ENCODE results near the gene ZNF575.
"Not testable (repeated sequence)": the region's sequence is repeated elsewhere in the genome, so short reads cannot be mapped to it uniquely, and the experiment has no call there.

ZNF575 gene

DNA sequence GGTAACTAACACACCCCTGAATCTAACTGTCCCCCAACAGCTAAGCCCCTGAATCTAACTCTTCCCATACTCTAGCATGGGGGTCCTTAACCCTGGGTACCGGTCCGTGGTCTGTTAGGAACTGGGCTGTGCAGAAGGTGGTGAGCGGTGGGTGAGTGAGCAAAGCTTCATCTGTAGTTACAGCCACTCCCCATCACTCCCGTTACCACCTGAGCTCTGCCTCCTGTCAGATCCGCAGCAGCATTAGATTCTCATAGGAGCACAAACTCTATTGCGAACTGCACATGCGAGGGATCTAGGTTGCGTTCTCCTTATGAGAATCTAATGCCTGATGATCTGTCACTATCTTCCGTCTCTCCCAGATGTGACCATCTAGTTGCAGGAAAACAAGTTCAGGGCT, 22.3 kb upstream of the ZNF575 start:
- DNase-seq (ENCODE audit: low read depth in 2 of 2), result no peak

DNA sequence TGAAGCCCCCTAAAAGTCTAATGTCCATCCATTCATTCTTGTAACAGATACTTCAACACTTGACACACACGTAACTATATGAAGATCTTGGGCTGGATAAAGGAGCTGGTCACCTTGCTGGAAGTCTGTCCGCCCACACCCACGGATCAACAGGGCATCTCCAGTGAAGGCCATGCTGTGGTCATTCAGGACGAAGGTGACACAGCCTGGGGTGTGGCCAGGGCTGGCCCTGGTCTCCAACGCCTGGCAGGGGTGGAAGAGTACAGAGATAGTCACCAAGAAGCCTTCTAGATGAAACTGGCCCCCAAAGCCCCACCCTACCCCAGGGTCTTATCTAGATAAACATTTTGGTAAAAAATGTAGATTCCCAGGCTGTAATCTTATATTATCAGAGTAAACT, 21.7 kb upstream of the ZNF575 start:
- no peak for DNase-seq (ENCODE audit: low read depth in 2 of 2)

DNA sequence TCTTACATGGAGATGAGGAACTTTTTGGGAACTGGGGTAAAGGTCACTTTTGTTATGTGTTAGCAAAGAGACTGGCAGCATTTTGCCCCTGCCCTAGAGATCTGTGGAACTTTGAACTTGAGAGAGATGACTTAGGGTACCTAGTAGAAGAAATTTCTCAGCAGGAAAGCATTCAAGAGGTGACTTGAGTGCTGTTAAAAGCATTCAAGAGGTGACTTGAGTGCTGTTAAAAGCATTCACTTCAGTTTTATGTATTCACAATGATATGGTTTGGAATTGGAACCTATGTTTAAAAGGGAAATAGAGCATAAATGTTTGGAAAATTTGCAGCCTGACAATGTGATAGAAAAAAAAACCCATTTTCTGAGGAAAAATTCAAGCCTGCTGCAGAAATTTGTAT, 20.6 kb upstream of the ZNF575 start:
- not testable (repeated sequence) for DNase-seq (ENCODE audit: low read depth in 2 of 2)

DNA sequence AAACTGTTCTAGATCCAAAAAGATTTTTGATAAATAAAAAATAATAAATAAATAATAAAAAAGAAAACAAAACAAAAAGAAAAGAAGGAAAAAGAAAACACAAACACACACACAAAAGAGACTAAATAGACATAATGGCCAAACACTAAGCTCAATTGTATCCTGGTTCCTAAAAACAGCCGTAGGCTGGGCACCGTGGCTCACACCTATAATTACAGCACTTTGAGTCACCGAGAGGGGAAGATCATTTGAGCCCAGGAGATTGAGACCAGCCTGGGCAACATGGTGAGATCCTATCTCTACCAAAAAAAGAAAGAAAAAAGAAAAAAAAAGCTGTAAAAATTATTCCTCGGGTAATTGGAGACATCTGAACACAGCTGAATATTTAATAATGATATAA, 14.9 kb upstream of the ZNF575 start:
- no peak for DNase-seq (ENCODE audit: low read depth in 2 of 2)

DNA sequence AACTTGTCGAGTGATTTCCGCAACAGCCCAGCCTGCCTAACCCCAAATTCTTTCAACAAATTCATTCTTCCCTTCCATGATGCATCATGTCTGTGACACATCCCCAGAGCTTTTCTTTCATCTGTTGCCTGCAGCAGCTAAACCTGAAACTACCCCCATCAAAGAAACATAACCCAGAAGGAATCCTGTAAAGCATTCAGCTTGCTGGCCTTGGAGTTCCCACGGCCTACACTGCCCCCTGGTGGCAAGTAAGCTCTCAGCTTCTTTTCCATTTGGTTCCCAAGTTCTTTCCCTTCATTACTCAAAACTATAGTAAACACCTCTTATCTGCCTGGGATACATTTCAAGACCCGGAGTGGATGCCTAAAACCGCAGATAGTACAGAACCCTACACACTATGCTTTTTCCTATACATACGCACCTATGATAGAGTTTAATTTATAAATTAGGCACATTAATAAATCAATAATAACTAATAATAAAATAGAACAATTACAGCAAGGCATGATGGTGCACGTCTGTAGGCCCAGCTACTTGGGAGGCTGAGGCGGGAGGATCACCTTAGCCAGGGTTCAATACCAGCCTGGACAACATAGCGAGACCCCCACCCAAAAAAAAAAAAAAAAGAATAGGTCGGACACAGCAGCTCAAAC, 13.4 kb upstream of the ZNF575 start:
- peak; percentile 57 to 71 for DNase-seq (ENCODE audit: low read depth in 2 of 2)

DNA sequence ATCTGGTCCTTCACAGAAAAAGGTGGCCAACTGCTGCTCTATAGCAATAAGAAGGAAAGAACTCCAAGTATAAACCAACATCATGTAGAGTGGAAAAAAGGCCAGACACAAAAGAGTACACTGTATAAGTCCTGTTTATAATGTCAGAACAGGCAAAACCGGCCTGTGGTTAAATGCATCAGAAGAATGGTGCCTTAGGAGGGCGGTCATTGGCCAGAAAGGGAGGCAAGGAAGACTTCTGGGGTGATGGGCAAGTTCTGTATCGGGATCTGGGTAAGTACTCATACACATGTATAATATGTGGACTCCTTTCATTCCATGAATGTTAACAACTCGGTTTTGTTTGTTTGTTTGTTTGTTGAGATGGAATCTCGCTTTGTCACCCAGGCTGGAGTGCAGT, 10.1 kb upstream of the ZNF575 start:
- DNase-seq (ENCODE audit: low read depth in 2 of 2), result no peak

DNA sequence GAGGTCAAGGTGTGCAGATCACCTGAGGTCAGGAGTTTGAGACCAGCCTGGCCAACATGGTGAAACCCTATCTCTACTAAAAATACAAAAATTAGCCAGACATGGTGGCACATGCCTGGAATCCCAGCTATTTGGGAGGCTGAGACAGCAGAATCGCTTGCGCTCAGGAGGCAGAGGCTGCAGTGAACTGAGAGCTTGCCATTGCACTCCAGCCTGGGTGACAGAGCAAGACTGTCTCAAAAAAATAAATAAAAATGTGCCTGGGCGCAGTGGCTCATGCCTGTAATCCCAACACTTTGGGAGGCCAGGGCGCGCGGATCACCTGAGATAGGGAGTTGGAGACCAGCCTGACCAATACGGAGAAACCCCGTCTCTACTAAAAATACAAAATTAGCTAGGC, 9.3 kb upstream of the ZNF575 start:
- not testable (repeated sequence) for DNase-seq (ENCODE audit: low read depth in 2 of 2)

DNA sequence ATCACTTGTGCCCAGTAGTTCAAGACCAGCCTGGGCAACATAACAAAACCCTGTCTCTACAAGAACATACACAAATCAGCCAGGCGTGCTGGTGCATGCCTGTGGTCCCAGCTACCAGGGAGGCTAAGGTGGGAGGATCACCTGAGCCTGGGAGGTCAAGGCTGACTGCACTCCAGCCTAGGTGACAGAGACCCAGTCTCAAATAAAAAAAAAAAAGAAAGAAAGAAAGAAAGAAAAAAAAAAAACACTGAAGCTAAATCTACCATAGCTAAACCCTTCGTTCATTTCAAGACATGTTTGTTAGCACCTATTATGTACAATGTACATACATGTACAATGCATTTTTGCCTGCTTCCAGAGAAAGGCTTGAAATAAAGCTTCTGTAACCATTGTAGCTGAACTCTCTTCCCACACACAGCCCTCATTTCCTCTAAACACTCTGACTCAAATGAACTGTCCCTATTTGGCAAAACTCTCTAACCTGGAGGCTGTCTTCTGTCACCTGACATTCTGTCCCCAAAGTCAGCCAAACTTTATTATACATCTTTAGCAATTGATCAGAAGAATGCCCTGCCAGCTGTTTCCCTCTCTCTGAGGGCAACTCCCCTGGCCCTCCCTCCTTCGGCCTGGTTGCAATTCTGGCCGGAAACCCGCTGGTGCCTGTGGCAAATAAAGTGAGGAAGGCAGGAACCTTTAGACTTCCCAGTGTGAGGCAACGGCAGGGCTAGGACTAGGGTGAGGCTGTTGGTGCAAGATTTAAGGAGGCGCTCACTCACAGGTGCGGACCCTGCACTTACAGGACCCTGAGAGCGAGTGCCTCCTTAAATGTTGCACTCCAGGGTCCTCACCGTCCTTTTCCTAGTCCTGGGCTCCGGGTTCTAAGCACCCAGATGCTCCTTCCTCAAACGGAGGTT, 7.8 kb upstream of the ZNF575 start:
- no peak for DNase-seq (ENCODE audit: low read depth in 2 of 2)

DNA sequence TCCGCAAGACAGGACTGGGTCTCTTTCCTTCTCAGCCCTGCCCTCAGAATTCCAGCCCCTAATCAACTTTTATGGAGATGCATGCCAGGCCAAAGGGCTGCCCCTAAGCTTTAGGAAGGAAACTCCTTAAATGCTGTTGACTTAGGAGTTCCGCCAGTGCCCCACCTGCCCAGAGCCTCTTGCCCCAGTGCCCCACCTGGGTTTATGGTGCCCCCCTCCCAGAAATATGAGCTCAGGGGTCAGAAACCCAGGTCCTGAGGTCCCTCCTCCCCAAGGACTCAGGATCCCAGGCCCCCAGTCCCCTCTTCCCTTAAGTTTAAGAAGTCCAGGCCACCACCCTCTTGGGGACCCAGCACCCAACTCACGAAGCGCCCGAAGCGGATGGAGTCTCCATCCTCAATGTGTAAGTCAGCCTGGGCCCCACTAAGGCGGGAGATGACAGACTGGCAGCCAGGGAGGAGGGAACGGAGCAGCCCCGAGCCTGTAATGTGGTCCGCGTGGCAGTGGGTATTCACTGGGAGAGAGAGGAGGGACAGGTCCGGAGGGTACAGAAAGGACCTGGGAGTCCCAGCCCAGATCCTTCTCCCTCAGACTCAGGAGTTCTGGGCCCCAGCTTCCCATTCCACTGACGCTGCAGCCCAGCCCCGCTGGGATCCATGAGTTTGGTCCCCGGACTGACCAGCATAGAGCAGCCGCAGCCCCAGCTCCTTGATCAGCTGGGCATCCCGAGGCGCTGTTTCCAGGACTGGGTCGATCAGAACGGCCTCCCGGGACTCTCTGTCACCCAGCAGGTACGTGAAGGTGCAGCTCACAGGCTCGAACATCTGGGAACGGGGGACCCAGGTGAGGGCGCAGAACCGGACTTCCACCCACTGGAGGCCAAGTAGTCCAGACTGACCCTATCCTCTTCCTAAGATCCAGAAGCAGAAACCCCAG, 6.9 kb upstream of the ZNF575 start:
- DNase-seq (ENCODE audit: low read depth in 2 of 2), result no peak

DNA sequence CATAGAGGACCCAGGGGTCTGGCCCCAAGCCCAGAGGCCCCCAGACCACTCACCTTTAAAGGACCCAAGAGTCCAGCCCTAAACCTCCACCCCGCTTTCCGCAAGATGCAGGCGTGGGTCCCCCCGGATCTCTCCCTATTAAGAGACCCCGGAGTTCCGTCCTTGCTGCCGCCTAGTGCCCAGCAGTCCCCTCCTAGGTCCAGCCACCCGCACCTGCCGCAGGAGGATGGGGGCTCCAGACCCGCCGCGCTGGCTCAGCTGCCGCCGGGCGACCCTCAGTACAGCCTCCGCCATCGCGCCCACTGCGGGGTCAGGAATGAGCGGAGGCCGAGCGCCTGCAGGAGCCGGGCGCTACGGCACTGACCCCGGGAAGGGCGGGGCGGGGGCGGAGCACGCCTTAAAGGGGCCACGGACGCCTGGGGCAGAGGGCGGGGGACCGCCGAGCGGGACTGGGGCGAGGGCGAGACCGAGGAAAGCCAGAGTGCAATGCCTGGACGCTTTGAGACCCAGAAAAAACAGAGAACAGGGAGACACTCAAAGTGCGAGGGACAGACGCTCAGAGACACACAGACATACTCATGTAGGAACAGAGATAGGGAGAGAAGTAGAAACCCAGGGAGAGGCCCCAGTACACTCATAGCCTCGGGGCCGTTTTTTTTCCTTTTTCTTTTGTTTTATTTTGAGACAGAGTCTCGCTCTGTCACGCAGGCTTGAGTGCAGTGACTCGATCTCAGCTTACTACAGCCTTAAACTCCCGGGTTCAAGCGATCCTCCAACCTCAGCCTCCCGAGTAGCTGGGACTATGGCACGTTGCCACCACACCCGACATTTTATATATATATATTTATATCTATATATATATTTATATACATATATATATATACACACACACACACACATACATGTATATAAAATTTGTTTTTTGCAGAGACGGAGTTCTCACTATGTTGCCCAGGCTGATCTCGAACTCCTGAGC, 5.8 kb upstream of the ZNF575 start, which contains the start of gene ETHE1:
TSS of gene ETHE1 (minus strand) at position 318 of the 976 bp plus-strand sequence. CDS start at position 294, 24 bp downstream.
- DNase-seq (ENCODE audit: low read depth in 2 of 2), result peak in 1 of 2 donors; percentile 57

DNA sequence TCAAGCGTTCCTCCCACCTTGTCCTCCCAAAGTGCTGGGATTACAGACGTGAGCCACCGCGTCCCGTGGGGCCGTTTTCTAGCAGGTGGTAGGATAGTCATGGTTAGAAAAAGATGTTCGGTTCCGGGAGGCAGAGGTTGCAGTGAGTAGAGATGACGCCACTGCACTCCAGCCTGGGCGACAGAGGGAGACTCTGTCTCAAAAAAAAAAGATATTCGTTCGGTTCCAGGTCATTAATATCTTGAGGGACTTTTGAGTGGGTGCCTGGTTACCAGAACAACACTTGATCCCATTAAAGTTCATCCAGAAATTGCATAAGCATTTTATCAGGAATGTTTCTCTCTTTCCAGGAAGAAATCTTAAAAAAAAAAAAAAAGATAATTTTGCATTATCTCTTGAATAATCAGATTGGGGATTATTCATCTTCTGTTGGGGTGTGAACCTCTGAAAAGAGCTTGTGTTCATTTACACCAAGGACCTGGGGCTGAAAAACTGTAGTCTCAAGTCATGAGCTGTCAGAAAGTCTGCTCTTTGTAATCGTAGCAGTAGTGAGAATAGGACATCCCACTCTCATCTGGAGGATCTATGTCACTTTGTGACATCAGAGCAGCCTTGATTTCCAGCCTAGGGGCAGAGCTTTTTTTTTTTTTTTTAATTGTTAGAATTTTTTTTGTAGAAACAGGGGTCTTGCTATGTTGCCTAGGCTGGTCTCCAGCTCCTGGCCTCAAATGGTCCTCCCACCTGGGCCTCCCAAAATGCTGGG, 4.9 kb upstream of the ZNF575 start:
- DNase-seq (ENCODE audit: low read depth in 2 of 2), result no peak

DNA sequence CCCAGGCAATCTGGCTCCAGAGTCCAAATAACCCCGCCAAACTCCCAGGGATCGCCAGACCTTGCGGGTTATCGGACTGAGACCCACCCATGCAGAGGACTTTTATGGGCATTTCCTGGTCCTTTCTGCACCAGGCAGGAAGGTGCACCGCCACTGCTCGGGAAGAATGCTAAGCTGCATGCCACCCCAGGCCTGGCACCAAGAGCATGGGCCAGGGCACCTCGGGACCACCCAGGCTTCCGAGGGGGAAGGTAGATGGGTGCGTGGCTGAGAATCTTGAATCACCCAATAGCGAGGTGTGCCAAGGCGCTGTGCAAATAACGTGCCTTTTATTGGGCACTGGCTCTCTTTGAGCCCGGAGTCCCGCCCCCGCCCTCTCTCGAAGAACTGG, 422 bp upstream of the ZNF575 start:
- DNase-seq (ENCODE audit: low read depth in 2 of 2), result no peak

DNA sequence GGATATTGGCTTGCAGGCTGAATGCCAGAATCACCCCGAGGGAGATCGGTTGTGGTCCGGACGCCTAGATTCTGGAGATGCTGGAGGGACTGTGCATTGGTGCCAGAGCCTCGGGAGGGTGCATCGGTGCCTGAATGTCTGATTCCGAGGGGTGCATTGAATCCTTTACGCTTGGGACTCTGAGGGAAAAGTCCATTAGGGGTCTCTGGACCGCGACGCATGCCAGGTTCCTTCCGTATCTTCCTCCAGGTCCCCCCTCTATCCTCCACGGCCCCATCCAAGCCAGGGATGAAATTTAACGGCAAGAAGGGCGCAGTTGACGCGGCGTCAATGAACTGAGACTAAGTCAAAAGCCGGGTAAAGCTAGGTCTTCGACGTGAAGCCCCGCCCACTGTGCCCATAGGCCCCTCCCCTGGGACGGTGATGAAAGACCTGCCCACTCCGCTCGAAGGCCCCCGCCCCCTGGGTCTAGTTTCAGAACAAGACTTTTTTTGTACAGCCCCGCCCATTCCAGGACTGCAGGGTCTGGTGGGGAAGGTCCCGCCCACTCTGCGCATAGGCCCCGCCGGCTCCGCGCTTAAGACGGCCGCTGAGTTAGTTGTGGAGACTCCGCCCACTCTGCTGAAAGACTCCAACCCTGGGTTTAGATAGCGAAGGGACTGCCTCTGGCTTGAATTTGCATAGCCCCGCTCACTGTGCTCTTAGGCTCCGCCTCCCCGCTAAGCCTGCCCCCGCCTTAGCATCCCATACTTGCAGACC, 737 bp downstream of the ZNF575 start:
- DNase-seq (ENCODE audit: low read depth in 2 of 2), result peak; percentile 84 to 89

DNA sequence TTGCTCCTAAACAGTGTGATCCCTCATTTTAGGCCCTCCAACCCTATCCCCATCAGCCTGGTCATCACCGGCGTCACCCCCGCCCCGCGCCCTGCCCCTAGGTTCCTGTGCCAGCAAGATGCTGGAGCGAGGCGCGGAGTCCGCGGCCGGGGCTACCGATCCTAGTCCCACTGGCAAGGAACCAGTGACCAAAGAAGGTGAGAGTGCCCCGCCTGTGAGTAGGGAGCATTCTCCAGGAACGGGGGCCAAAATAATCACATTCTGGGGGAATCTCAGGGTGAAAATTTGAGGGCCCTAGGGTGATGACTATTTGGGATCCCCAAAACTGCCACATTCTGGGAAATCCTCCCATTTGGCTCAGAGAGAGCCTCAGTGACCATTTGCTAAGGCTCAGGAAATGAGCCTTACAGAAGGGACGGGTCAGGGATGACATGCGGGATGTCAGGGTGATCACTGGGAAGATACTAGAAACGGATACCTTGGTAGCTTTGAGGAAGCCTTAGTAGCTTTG, 1.4 kb downstream of the ZNF575 start:
- no peak for DNase-seq (ENCODE audit: low read depth in 2 of 2)

DNA sequence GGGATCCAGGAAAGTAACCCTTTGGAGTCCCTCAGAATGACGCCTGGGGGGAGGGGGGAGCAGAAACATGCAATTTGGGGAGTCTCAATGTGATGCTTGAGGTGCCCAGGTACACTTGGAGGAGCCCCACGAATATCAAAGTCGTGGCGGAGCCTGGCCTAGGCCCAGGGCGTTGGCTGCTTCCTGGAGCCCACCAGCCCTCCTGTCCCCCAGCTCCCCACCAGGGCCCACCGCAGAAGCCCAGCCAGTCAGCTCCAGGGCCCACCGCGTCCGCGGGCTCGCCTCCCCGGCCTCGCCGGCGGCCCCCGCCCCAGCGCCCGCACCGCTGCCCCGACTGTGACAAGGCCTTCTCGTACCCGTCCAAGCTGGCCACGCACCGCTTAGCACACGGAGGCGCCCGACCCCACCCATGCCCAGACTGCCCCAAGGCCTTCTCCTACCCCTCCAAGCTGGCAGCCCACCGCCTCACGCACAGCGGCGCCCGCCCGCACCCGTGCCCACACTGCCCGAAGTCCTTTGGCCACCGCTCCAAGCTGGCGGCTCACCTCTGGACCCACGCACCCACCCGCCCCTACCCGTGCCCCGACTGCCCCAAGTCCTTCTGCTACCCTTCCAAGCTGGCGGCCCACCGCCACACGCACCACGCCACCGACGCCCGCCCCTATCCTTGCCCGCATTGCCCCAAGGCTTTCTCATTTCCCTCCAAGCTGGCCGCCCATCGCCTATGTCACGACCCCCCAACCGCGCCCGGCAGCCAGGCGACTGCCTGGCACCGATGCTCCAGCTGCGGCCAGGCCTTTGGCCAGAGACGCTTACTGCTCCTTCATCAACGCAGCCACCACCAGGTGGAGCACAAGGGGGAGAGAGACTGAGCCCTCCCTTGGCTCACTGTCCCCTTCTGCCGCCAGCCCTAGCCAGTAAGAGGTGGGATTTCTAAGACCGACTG, 2.1 kb downstream of the ZNF575 start:
- no peak for DNase-seq (ENCODE audit: low read depth in 2 of 2)

DNA sequence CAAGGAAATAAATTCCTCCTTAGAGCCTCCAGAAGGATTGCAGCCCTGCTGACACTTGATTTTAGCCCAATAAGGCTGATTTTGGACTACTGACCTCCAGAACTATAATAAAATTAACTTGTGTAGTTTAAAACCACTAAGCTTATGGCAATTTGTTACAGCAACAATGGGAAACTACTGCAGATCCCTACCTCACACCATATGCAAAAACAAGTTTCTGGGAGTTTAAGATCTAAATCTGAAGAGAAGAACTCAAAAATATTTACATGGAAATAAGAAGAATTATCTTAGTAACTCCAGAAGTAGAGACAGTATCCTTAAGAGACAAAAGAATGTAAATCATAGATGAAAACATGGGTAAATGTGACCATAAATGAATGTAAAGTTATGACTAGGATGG, 5.9 kb downstream of the ZNF575 start:
- no peak for DNase-seq (ENCODE audit: low read depth in 2 of 2)

DNA sequence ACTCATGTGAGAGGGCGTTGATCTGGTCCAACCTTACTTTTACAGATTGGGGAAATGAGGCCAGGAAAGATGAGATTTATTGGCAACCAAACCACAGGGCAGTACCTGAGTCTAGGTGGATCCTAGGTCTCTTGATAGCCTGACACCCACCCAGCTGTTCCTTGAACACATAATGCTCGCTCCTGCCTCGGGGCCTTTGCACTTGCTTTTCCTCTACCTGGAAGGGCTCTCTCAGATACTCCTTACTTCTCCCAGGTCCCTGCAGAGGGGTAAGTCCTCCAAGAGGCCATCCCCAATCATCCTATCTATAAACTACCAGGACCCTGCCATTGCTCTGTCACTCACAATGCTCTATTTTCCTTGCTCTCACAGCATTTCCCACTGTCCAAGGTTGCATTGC, 7.4 kb downstream of the ZNF575 start:
- no peak for DNase-seq (ENCODE audit: low read depth in 2 of 2)
